GM19193 (cell line): Measurements from ENCODE around the gene FLVCR1.

Source experiments
- POLR2A ChIP-seq: IDR thresholded peaks from 4 replicates; pipeline ENCODE4 v1.6.1; 2011; ENCODE audit not compliant: insufficient read depth, insufficient read length; ENCODE audit errors: extremely low read depth

FLVCR1 gene

DNA sequence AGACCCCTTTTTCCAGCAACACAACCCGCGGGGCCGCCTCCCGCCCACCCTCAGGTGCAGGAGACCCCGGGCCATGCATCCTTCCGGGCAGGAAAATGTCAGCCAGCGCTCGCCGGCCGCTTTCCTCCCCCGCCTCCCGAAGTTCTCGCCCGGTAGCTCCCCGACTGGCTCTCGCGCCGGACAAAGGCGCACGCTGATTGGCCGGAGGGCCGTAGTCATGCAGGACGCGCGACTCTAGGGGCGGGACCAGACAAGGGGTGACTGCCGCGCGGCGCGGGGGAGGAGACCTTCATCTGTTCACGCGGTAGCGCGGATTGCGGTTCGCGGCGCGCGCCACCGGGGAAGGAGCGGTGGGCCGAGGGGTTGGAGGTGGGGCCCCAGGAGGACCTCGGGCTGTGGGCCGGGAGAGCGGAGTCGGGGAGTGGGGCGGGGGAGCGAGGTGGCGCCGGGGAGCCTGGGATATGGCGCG, at the start of gene FLVCR1:
FLVCR1 (plus strand) TSS at position 284 of the 469 bp plus-strand sequence; CDS start at position 462, 178 bp downstream.
- TF ChIP-seq POLR2A, result peak; percentile 70

DNA sequence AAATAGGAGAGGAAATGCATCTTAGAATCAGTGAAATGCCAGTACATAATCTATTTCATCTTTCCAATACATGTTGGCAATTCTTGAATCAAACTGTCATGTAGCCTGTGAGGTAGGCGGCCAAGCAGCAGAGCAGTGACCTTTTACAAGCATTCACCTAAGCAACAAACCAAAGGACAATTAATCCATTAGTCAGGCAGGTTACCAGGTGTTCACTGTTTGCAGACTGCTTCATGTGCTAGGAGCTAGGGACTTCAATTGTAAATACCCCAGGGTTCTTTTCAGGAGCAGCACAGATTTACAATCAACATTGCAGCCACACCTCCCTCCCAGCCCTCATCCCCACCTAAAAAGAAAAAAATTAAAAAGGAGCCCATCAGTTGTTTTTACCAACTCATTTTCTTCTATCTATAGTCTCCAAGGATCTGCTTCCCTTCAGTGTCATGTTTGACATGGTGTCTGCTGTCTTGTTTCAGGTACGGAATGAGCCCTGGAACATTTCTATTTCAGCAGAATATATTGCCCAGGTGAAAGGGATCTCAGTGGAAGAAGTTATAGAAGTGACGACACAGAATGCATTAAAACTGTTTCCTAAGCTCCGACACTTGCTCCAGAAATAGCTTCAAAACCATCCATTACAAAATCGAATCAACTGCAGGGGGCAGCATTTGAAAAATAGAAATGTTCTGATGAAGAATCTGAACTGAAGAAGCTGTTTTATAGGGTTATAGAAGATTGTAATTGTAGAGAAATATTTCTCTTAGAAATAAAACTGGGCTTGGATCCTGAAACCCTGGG, 43.3 kb upstream of the FLVCR1 start:
- TF ChIP-seq POLR2A, result no peak

DNA sequence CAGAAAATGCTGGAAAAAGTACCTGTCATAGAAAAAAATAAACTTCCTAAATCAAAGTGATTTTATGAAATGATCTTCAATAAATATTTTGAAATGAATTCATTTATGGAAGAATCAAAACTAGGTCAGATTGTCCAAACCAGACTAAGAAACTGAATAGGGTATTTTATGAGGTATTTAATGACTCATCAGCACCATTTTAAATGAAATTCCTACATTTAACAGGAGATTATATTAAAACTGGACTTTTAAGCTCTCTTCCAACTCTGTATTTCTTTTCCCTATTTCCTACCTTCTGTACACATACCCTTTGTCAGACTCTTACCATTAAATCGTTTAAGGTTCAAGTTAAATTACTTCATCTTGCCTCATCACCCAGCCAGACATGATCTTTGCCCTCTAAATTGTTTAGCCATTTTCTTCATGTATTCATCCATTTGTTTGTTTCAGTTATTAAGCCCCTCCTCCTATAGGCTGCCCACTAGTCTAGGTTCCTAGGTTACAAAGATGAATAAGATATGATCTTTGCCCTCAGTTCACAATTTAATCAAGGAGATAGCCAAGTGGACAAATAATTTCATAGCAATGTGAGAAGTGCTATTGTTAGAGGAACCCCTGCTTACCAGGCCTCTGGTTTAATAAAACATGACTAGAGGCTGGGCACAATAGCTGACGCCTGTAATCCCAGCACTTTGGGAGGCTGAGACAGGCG, 41.4 kb upstream of the FLVCR1 start:
- TF ChIP-seq POLR2A, result no peak

DNA sequence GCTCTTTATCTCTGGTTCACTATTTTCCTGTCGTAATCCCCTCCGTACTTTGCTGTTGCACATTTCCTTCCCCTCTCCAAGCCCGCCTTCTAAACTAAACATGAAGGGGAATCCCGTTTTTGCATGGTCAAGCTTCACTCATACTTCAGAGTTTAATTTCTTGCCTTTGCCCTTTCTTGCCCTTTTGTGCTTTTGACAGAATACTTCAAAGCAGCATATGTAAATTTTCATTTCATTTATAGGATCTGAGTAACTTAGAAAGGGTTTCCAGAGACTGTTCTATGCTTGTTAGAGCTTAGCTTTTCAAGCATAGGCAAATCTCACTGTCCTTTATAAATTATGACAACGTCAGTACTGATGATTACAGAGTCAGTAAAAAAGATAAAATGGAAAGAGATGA, 38.3 kb upstream of the FLVCR1 start:
- TF ChIP-seq POLR2A, result no peak

DNA sequence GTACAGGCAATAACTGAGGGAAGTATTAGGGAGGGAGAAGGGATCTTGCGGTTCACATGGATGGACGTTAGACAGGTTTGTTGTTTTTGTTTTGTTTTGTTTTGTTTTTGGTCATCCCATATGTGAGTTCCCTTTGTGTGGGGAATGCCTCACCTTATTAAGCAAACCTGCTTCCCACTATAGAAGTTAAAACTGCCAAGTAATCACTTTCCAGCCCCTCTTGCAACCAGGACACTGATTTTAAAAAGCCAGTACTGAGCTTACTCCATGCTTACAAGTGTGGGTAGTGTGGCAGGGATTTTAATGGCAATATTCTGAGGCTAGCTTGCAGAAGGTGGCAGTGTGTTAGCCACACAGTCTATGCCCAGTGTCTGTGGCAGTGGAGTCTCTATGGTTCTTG, 37.1 kb upstream of the FLVCR1 start:
- TF ChIP-seq POLR2A, result no peak

DNA sequence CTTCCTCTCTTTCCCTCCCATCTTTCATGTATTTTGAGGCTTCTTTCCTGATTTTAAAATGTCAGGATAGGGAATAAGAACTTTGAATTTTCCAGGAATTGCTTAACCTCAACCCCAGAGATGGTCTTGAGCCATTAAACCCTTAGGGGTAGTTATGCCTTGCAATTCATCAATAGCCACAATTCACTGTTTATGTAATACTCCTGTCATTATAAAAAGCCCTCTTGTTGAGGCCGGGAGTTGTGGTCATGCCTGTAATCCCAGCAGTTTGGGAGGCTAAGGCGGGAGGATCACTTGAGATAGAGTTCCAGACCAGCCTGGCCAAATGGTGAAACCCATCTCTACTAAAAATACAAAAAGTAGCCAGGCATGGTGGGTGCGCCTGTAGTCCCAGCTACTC, 35.1 kb upstream of the FLVCR1 start:
- TF ChIP-seq POLR2A, result no peak

DNA sequence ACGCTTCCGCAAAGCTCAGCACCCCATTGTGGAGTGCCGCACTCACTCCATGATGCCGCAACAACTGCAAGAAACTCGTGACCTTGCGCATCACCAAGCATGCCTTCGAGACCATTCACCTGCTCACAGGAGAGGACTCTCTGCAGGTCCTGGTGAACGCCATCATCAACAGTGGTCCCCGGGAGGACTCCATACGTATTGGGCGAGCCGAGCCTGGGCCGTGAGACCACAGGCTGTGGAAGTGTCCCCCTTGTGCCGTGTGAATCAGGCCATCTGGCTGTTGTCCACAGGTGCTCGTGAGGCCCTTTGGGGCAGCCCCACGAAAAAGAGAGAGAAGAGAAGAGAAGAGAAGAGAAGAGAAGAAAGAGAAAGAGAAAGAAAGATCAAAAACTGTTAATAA, 33.9 kb upstream of the FLVCR1 start:
- no peak for TF ChIP-seq POLR2A

DNA sequence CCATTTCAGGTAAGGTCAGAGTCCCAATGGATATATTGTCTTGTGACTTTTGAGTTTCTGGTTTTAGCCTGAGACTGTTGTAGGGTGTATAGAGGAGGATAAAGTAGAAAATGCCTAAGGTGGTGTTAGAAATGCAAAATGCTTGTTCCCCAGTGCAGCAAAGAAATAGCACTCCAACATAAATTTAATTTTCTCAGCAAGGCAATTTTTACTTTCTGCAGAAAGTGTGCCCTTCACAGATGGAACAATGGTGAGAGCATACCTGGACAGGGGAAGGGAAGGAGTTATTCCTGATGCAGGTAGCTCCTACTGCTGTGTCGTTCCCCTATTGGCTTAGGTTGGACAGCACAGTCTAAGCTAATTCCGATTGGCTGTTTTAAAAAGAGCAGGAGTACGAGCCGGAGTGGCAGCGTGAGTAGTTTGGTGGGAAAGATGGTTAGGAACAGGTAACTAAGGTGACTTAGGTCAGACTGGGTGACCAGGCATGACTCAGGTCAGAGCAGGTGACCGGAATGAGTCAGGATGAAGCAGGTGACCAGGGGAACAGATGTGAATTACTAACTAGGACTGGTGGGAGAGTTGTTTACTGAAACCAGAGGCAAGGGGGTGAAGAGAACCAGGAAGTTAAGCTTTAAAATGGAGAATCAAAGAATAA, 32.1 kb upstream of the FLVCR1 start:
- no peak for TF ChIP-seq POLR2A

DNA sequence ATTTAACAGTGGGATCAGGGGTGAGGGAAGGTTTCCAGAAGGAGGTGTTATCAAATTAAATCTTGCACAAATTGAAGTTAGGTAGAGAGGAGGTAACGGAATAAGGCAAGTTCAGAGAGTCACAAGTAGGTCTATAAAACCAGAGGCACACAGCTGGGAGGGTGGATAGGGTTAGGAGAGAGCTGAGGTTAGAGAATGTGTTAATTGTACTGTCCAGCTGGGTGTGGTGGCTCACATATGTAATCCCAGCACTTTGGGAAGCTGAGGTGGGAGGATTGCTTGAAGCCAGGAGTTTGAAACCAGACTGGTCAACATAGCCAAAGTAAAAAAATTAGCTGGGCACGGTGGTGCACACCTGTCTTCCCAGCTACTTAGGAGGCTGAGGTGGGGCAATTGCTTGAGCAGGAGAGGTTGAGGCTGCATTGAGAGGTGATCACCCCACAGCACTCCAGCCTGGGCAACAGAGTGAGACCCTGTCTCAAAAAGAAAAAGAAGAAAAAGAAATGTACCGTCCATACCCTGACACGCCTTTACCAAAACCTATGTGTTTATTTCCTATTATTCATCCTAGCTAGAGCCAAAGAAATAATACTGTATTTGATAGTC, 30.8 kb upstream of the FLVCR1 start:
- TF ChIP-seq POLR2A, result no peak

DNA sequence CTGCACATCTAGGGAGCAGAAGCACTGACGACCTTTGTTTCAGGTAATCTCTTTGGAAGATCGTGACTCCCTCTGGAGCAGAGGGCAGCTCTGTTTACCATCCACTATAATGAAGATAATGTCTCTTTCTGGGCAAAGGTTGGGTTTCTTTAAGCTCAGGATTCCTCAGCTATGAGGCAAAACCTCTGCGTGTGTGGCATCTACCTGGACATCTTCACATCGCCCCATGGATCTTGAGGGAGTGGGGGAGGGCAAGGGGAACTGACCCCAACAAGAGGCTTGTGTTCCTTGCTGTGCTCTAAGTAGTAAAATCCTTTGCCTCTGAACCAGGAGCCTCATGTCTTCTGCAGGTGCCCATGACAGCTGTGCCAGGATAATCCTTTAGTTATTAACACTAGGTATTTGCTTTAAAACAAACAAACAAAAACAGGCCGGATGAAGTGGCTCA, 30.2 kb upstream of the FLVCR1 start:
- TF ChIP-seq POLR2A, result no peak

DNA sequence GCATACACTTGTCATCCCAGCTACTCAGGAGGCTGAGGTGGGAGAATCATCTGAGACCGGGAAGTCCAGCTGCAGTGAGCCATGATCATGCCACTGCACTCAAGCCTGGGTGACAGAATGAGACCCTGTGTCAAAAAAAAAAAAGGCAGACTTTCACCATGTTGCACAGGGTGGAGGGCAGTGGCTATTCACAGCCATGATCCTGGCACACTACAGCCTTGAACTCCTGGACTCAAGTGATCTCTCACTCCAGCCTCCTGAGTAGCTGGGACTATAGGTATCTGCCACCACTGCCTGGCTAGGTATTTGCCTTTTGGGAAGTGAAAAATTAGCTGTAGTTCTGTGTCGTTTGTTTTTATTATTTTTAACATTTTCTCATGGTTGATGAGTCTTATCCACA, 29.7 kb upstream of the FLVCR1 start:
- TF ChIP-seq POLR2A, result no peak

DNA sequence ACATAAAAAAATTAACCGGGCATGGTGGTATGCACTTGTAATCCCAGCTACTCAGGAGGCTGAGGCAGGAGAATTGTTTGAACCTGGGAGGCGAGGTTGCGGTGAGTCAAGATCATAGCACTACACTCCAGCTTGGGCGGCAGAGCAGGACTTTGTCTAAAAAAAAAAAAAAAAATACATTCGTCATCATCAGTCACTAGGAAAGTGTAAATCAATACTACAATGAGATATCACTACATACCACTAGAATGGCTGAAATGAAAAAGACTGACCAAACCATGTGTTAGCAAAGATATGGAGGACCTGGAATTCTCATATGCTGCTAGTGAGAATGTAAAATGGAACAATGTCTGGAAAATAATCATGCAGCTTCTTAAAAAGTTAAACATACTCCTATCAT, 19.9 kb upstream of the FLVCR1 start:
- TF ChIP-seq POLR2A, result no peak

DNA sequence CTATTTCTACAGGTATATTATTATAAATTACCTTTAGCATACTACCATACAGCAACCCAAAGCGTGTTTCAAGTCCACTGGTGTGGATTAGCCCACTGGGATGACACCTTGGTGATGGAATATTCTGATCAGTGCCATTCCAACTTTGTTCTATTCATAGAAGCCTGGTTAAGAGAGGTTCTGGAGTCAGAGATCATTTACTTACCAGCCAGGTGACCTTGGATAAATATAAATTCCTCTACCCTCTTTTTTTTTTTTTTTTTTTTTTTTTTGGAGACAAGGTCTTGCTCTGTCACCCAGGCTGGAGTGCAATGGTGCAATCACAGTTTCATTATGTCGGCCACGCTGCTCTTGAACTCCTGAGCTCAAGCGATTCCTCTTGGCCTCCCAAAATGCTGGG, 10.5 kb upstream of the FLVCR1 start, which contains the start of gene SPATA45:
SPATA45 (minus strand) TSS at position 101 of the 400 bp plus-strand sequence. CDS start 11,500 bp downstream, outside the sequence.
- no peak for TF ChIP-seq POLR2A

DNA sequence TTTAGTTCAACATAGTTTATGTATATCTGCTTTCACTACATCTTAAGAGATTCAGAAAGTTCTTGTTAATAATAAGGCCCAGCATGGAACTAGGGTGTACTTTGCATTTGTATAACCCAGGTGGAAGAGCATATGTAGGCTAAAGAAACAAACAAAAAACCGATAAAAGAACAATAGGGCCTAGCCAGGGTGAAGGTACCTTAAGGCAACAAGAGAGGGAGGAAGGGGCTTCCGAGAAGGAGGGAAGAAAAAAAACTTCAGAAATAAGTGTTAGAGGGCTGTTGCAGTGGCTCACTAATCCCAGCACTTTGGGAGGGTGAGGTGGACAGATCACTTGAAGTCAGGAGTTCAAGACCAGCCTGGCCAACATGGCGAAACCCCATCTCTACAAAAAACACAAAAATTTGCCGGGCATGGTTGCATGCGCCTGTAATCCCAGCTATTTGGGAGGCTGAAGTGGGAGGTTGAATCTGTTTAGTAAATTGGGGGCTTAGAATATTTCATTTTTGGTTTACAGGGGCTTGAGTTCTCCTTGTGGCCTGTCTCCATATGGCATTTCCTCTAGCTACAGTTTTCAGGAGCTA, 5.9 kb upstream of the FLVCR1 start:
- TF ChIP-seq POLR2A, result no peak
